ENCODE results near the gene HOXA1.

Gene HOXA1

GRCh38 chr7:27131390-27131819 is 35.6 kb upstream of the HOXA1 start:
- DNase-seq, result no peak

- DNase-seq, result no peak
These were observed 35.0 kb upstream of the HOXA1 start, which contains the start of gene HOXA4 for GRCh38 chr7:27130540-27131389. HOXA4 (minus strand) TSS chr7:27130757; CDS start chr7:27130733, 24 bp downstream.

- DNase-seq, result peak; percentile 95
These were observed 34.1 kb upstream of the HOXA1 start for GRCh38 chr7:27129729-27130539.

GRCh38 chr7:27128776-27129728 is 33.3 kb upstream of the HOXA1 start:
- DNase-seq, result no peak

- peak; percentile 18 for DNase-seq
These were observed 32.2 kb upstream of the HOXA1 start for GRCh38 chr7:27128034-27128433.

- no peak for DNase-seq
These were observed 31.0 kb upstream of the HOXA1 start for GRCh38 chr7:27126596-27127327.

GRCh38 chr7:27125986-27126394 is 30.2 kb upstream of the HOXA1 start:
- peak; percentile 25 for DNase-seq

GRCh38 chr7:27124902-27125689 is 29.3 kb upstream of the HOXA1 start:
- no peak for DNase-seq

- DNase-seq, result no peak
These were observed 28.5 kb upstream of the HOXA1 start for GRCh38 chr7:27124096-27124901.

- no peak for DNase-seq
These were observed 27.8 kb upstream of the HOXA1 start for GRCh38 chr7:27123477-27124053.

GRCh38 chr7:27123007-27123476 is 27.2 kb upstream of the HOXA1 start:
- no peak for DNase-seq

GRCh38 chr7:27122077-27122910 is 26.5 kb upstream of the HOXA1 start:
- no peak for DNase-seq

GRCh38 chr7:27121684-27122076 is 25.9 kb upstream of the HOXA1 start:
- peak; percentile 28 for DNase-seq

- DNase-seq, result no peak
These were observed 23.7 kb upstream of the HOXA1 start for GRCh38 chr7:27119412-27119911.

GRCh38 chr7:27118580-27118979 is 22.8 kb upstream of the HOXA1 start:
- no peak for DNase-seq

GRCh38 chr7:27117887-27118491 is 22.2 kb upstream of the HOXA1 start:
- DNase-seq, result no peak

- DNase-seq, result no peak
These were observed 21.4 kb upstream of the HOXA1 start for GRCh38 chr7:27116962-27117886.
